GM19328 (cell line): ENCODE data around the gene NEK5.
"Not testable (repeated sequence)": the region's sequence is repeated elsewhere in the genome, so short reads cannot be mapped to it uniquely, and the experiment has no call there.

Experiments used
- ATAC-seq: cut with Tn5 transposase; IDR thresholded peaks from one replicate; pipeline ENCODE4 v1.9.1; 2021; ENCODE audit warnings: mild to moderate bottlenecking, moderate library complexity; ENCODE audit not compliant: unreplicated experiment

The NEK5 gene

GRCh38 chr13:52128714-52129700 is at the start of gene NEK5:
TSS of gene NEK5 (minus strand) at chr13:52129073. CDS start at chr13:52127482, 1,591 bp downstream.
- ATAC-seq, result peak; percentile 56

DNA sequence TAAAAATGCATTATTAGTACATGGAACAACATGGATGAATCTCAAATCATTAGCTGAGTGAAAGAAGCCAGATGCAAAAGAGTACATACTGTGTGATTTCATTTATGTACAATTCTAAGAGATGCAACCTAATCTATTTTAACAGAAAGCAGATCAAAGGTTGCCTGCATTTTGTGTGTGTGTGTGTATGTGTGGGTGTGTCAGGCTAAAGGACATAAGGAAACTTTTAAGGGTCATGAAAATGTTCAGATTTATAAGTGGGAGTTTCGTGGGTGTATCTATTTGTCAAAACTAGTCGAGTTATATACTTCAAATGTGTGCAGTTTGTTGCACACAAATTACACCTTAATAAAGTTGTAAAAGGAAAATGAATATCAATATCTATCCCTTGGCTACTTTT is 48.4 kb upstream of the NEK5 start:
- ATAC-seq, result no peak

- ATAC-seq, result not testable (repeated sequence)
Measured at GRCh38 chr13:52173970-52174369, 45.1 kb upstream of the NEK5 start.

DNA sequence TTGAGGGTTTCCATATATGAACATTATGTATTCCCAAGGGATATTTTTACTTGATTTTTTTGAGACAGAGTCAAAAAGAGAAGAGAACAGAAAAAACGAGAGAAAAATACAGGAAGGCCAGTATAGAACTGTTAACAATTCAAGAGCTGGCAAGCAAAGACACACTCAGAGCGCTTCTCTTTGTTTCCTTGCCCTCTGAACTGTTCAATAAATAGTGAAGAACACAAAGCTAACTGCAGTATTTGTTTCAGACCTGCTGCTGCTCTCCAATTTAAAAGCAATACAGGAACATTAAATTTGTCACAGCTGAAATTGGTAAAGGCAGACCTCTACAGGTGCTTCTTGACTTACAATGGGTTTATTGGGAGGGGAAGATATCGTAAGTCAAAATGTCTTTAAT is 44.5 kb upstream of the NEK5 start:
- ATAC-seq, result no peak

GRCh38 chr13:52171686-52172085 is 42.8 kb upstream of the NEK5 start:
- not testable (repeated sequence) for ATAC-seq

DNA sequence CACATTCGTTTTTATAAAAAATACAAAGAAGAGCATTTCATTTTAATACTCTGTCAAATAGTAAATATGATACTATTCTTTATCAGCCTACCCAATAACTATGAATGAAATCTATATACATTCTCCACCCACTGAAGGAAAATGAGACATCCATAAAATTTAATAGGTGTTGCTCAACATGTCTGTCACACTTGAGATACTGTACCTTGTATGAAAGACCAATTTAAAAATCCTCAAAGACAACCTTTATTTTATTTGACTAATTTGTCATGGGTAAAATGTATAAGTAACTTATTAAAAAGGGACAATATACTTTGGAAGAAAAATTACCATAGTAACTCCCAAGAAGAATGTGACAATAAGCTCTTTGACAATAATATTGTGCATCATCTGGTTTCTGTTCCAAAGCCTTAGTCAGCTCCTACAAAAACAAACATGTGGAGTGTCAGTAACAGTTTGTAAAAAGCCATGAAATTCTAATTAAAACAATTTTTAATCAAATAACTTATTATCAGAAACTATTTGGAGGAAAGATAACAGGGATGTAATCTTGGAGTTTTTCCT is 42.0 kb upstream of the NEK5 start:
- ATAC-seq, result not testable (repeated sequence)

- no peak for ATAC-seq
Measured at GRCh38 chr13:52169839-52170238, 41.0 kb upstream of the NEK5 start.

DNA sequence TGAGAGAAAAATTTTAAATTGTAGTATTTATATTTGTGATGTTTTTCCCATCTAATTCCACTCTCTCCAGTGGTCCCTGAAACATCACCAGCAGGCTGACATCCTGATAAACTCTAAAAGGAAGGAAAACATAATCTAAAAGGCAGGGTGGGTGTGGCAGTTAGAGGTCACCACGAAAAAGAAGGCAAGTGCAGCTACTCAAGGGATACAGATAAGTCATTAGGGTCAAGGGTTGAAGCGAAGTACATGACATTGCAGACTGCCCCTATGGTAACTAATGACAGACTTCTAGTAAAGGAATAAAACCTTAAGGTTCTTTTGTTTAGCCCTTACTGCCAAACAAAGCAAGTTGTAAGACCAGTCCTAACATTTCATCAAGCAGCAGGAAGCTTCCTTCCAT is 36.5 kb upstream of the NEK5 start:
- no peak for ATAC-seq

- no peak for ATAC-seq
Measured at GRCh38 chr13:52164989-52165388, 36.1 kb upstream of the NEK5 start.

GRCh38 chr13:52163878-52164277 is 35.0 kb upstream of the NEK5 start:
- ATAC-seq, result not testable (repeated sequence)

DNA sequence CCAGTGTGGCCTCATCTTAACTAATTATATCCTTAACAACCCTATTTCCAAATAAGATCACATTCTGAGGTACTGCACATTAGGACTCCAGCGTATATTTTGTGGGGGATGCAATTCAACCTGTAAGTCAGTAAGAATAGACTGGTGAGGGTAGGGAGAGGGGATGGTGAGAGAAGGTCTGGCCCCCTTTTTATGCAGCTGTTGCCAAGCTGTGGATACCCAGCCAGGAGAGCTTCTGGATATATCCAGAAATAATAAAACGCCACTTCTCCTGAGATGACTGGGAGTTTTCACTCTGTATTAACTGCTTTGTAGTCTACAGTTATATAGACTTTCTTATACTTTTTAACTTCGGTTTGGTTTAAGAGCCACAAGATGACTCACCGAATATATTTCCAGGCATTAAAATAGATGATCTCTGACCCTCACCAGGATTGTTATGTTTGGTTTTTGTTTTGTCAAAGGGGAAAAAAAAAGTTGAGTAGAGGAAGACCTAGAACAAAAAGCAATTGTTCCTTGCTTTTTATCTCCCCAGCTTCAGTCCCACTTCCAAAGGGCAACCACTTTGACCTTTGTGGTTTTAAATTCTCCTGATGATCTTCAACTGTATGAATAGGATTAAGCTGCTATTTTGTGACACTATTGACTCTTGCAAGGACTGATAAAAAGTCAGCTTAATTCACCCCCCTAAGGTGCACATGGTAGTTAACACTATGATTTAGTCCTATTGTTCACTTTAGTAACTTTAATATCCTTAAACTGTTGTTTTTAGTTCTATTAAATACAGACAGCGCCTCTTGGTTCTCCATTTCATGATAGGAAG is 33.6 kb upstream of the NEK5 start:
- ATAC-seq, result no peak

GRCh38 chr13:52161181-52161646 is 32.3 kb upstream of the NEK5 start:
- no peak for ATAC-seq

GRCh38 chr13:52160506-52160905 is 31.6 kb upstream of the NEK5 start:
- no peak for ATAC-seq

GRCh38 chr13:52160053-52160452 is 31.2 kb upstream of the NEK5 start:
- ATAC-seq, result no peak

GRCh38 chr13:52159159-52159982 is 30.5 kb upstream of the NEK5 start, which contains the start of gene NEK3:
TSS of gene NEK3 (minus strand) at chr13:52159597. CDS start at chr13:52156191, 3,406 bp downstream.
- ATAC-seq, result peak; percentile 63

DNA sequence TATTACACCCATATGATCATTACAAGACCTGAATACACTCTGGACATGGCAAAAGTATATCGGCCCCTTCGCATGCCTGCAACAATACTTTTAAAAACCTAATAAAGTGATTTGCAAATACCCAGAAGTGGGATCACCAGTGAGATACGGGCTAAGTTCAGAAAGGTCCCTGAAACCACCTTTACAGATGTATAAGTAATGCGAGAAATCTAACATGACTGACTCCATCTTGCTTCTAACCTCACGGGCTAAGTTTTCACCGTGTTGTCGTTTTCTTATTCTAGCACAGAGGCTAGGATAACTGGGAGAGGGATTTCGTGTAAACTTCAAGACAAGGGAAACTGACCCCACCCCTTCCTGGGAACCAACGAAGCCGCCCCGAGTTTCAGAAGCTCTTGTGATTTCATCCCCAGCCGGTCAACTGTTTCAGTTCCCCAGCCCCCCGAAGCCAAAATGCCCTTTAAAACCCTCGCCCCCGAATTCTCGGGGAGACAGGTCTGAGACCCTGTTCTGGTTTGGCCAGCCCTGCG is 29.8 kb upstream of the NEK5 start:
- peak; percentile 22 for ATAC-seq

GRCh38 chr13:52156724-52157261 is 27.9 kb upstream of the NEK5 start:
- ATAC-seq, result no peak

GRCh38 chr13:52155177-52155576 is 26.3 kb upstream of the NEK5 start:
- no peak for ATAC-seq

- ATAC-seq, result no peak
Measured at GRCh38 chr13:52147225-52147624, 18.4 kb upstream of the NEK5 start.

DNA sequence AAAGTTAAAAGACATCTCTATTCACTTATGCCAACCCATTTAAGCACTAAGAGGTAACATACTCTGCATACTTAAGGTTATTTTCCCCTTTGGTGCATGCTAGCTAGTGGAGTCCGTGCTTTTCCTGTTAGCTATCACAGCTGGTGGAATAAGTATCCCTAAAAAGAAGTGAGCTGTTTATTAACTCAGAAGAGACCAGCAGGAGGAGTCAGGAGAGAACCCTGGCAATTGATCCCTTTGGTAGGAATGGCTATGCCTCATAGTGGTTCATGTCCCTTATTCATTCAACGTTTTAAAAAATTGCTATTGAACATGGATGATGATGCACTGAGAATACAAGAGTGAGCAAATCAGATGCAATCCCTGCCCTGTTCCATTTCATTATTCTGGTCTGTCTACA is 12.4 kb upstream of the NEK5 start:
- ATAC-seq, result no peak
